GM21423 (cell line): ENCODE results near the gene CNTFR.

Experiments
- ATAC-seq: cut with Tn5 transposase; IDR thresholded peaks from one replicate; pipeline ENCODE4 v1.9.1; 2021; ENCODE audit warnings: mild to moderate bottlenecking, moderate library complexity; ENCODE audit not compliant: unreplicated experiment

Gene CNTFR

GRCh38 chr9:34620061-34620994 is 30.8 kb upstream of the CNTFR start, which contains the start of gene DCTN3:
TSS of gene DCTN3 (minus strand) at chr9:34620495. CDS start at chr9:34620464, 31 bp downstream.
- ATAC-seq = peak; percentile 97

GRCh38 chr9:34615132-34615531 is 25.6 kb upstream of the CNTFR start:
- no peak for ATAC-seq

GRCh38 chr9:34612788-34613390 is 23.4 kb upstream of the CNTFR start:
- peak; percentile 45 for ATAC-seq

- peak; percentile 75 for ATAC-seq
Observed at GRCh38 chr9:34611811-34612787, 22.6 kb upstream of the CNTFR start, which contains the start of gene RPP25L. TSS of gene RPP25L (minus strand) at chr9:34612097. CDS start at chr9:34611296, 801 bp downstream.

GRCh38 chr9:34611251-34611810 is 21.8 kb upstream of the CNTFR start:
- ATAC-seq = no peak

GRCh38 chr9:34610434-34611206 is 21.1 kb upstream of the CNTFR start:
- ATAC-seq = no peak

GRCh38 chr9:34607331-34607730 is 17.8 kb upstream of the CNTFR start:
- ATAC-seq = no peak

GRCh38 chr9:34606905-34607304 is 17.4 kb upstream of the CNTFR start:
- no peak for ATAC-seq

- ATAC-seq = no peak
Observed at GRCh38 chr9:34606190-34606589, 16.7 kb upstream of the CNTFR start.

- ATAC-seq = peak; percentile 75
Observed at GRCh38 chr9:34603610-34604231, 14.2 kb upstream of the CNTFR start.

- ATAC-seq = no peak
Observed at GRCh38 chr9:34601937-34602573, 12.5 kb upstream of the CNTFR start.

- ATAC-seq = no peak
Observed at GRCh38 chr9:34600908-34601307, 11.4 kb upstream of the CNTFR start.

- no peak for ATAC-seq
Observed at GRCh38 chr9:34599546-34599945, 10.0 kb upstream of the CNTFR start.

- ATAC-seq = no peak
Observed at GRCh38 chr9:34594177-34594576, 4.7 kb upstream of the CNTFR start.

GRCh38 chr9:34592895-34593601 is 3.5 kb upstream of the CNTFR start:
- no peak for ATAC-seq

- no peak for ATAC-seq
Observed at GRCh38 chr9:34591917-34592866, 2.7 kb upstream of the CNTFR start.
